Hindlimb muscle (tissue), 1 donor: ENCODE measurements around the gene KDM2A. TPM values are rescaled to one million over a fixed set of nuclear protein-coding genes. Genes with fewer than 3 reads are reported as not detected.

Experiments used
- DNase-seq: peaks from one replicate; pipeline ENCODE4 v3.0.0-alpha.2; 2013
- polyA plus RNA-seq: library from polyadenylated mRNA; unstranded; fragments of 120-200 nt; gene quantifications from one replicate; pipeline ENCODE4 v1.2.1, GENCODE V29; 2013; ENCODE audit not compliant: insufficient read length

The KDM2A gene
- polyA plus RNA-seq, 1 donor = 64.1 TPM

- no peak for DNase-seq
These were observed 155.9 kb downstream of the KDM2A start for GRCh38 chr11:67274768-67275605.

GRCh38 chr11:67275606-67276409 lies 156.7 kb downstream of the KDM2A start:
- no peak for DNase-seq

GRCh38 chr11:67276781-67277230 lies 157.7 kb downstream of the KDM2A start:
- no peak for DNase-seq

- peak; percentile 79 for DNase-seq
These were observed 158.3 kb downstream of the KDM2A start for GRCh38 chr11:67277231-67277961.

- DNase-seq = no peak
These were observed 159.3 kb downstream of the KDM2A start for GRCh38 chr11:67278135-67278938.

GRCh38 chr11:67278939-67279588 lies 160.0 kb downstream of the KDM2A start:
- no peak for DNase-seq

- no peak for DNase-seq
These were observed 160.7 kb downstream of the KDM2A start for GRCh38 chr11:67279589-67280340.

- DNase-seq = no peak
These were observed 161.3 kb downstream of the KDM2A start for GRCh38 chr11:67280341-67280787.

- DNase-seq = no peak
These were observed 161.9 kb downstream of the KDM2A start for GRCh38 chr11:67280788-67281551.

GRCh38 chr11:67281552-67282150 lies 162.6 kb downstream of the KDM2A start:
- no peak for DNase-seq

GRCh38 chr11:67282155-67282875 lies 163.3 kb downstream of the KDM2A start:
- no peak for DNase-seq

GRCh38 chr11:67282876-67283371 lies 163.9 kb downstream of the KDM2A start:
- DNase-seq = no peak

- DNase-seq = no peak
These were observed 164.5 kb downstream of the KDM2A start for GRCh38 chr11:67283481-67283963.

GRCh38 chr11:67284811-67285540 lies 165.9 kb downstream of the KDM2A start:
- DNase-seq = no peak

GRCh38 chr11:67285541-67286498 lies 166.8 kb downstream of the KDM2A start:
- no peak for DNase-seq

- DNase-seq = no peak
These were observed 167.7 kb downstream of the KDM2A start for GRCh38 chr11:67286621-67287333.
